ENCODE data around the gene NEK1.
"Not testable (repeated sequence)": the region's sequence is repeated elsewhere in the genome, so short reads cannot be mapped to it uniquely, and the experiment has no call there.

NEK1 gene

DNA sequence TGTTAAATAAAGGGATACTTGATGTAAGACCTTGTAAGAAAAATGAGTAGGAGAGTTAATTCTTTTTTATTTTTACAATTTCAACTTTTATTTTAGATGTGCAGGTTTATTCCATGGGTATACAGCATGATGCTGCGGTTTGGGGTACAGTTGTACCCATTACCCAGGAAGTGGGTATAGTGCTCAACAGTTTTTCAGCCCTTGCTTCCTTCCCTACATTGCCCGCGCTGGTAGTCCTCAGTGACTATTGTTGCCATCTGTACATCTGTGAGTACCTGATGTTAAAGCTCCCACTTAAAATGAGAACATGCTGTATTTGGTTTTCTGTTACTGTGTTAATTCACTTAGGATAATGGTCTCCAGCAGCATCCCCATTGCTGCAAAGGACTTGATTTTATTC is 17.7 kb upstream of the NEK1 start:
- in situ Hi-C loops (cut with HindIII; ENCODE audit: low sequenced_read_pairs), result no loop called here

DNA sequence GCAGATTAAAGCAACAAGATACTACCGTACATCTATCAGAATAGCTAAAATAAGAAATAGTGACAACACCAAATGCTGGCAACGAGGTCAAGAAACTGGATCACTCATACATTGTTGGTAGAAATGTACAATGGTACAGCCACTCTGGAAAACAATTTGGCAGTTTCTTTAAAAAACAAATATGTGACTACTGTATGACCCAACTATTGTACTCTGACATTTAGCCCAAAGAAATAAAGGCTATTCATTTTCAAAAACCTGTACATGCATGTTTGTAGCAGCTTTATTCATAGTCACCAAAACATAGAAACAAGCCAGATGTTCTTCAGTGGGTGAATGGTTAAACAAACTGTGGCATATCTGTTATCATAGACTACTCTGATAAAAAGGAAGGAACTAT is 16.2 kb upstream of the NEK1 start:
- in situ Hi-C loops (cut with HindIII; ENCODE audit: low sequenced_read_pairs), result no loop called here

DNA sequence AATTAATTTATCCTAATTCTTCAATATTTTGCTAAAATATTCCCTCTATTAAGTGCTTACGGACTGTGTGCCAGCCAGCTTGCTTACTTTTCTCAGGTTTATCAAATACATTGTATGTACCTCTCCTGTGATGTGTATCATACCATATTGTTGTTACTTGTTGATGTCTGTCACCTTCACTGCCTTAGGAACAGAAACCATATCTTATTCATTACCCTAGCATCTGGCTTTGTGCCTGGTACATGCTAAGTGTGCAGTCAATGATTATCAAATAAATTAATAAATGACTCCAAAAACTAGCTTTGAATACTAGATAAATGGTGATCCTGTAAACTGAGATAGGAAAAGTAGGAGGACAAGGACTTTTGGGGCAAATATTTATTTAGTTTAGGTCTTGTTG is 14.9 kb upstream of the NEK1 start:
- in situ Hi-C loops (cut with HindIII; ENCODE audit: low sequenced_read_pairs), result no loop called here

DNA sequence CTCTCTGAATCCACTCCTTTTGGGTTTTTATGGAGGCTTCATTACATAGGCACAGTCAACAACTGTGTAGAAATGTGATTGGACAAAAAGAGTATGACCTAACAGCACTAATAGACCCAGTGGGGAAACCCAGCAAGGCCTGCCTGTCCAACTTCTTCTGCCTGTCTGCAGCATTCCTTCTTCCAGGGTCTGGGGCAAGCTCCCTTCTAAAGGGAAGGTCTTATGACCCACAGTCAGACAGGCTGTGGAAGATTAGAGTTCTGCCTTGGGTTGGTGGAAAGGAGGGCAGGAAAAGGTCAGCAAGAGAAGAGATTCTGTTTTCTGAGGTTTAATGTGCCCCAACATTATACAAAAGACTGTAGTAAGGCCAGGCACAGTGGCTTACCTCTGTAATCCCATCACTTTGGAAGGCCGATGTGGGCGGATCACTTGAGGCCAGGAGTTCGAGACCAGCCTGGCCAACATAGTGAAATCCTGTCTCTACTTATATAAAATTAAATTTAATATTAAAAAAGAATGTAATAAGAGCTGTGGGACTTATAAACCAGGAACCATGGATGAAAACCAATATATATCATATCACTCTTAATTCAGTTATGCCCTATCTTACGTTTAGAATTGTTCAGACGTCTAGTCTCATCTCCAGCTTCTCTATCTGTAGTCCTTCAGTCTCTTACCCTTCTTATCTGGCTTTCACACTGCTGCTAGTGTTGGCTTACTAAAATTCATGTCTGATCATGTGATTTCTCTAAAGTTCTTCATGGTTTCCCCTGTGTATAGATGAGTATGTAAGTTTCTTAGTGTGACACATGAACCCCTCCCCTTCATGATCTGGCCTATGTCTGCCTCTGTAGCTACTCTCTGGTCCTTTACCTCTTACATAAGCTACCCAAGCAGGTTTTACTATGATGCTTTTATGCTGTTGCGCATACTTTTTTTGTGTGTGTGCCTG is 14.2 kb upstream of the NEK1 start:
- in situ Hi-C loops (cut with HindIII; ENCODE audit: low sequenced_read_pairs), result no loop called here

DNA sequence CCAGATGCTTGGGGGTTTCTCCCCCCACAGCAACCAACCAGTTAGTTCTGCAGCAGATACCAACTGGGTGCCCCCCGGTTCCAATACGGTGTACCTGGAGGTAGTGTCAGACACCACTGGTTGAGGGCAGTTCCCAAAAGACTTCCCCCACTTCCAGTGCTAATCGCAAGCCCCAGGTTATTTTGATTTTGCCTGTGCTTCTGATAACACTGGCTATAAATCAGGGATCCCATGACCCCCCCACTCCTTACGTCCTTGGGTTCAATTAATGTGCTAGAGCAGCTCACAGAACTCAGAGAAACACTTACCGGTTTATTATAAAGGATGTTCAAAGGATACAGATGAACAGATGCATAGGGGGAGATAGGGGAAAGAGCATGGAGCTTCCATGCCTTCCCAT is 13.5 kb upstream of the NEK1 start:
- in situ Hi-C loops (cut with HindIII; ENCODE audit: low sequenced_read_pairs), result no loop called here

DNA sequence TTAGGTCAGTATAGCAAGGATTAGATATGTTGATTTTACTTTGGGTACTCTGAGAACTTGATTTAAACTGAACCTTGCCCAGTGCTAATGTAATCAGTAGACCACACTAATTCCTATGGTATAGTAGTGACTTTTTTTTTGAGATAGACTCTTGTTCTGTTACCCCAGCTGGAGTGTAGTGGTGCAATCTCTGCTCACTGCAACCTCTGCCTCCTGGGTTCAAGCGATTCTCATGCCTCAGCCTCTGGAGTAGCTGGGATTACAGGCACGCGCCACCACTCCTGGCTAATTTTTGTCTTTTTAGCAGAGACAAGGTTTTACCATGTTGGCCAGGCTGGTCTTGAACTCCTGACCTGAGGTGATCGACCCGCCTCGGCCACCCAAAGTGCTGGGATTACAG is 11.6 kb upstream of the NEK1 start:
- in situ Hi-C loops (cut with HindIII; ENCODE audit: low sequenced_read_pairs), result not testable (repeated sequence)

DNA sequence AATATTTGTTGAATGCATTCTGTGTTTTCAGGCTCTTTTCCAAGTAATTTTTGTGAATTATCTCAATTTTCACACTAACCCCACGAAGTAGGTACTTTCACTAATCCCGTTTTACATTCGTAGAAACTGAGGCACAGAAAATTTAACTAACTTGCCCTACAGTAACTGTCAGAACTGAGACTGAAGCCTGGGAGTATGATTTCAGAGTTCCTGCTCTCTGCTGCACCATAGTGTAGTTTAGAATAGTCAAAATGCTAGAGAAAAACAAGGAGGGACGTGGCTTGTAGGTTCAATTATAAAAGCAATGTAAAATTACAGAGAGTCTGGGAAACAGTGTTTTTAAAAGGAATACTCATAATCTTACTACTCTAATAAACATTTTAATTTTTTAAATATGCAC is 10.2 kb upstream of the NEK1 start:
- in situ Hi-C loops (cut with HindIII; ENCODE audit: low sequenced_read_pairs), result no loop called here

DNA sequence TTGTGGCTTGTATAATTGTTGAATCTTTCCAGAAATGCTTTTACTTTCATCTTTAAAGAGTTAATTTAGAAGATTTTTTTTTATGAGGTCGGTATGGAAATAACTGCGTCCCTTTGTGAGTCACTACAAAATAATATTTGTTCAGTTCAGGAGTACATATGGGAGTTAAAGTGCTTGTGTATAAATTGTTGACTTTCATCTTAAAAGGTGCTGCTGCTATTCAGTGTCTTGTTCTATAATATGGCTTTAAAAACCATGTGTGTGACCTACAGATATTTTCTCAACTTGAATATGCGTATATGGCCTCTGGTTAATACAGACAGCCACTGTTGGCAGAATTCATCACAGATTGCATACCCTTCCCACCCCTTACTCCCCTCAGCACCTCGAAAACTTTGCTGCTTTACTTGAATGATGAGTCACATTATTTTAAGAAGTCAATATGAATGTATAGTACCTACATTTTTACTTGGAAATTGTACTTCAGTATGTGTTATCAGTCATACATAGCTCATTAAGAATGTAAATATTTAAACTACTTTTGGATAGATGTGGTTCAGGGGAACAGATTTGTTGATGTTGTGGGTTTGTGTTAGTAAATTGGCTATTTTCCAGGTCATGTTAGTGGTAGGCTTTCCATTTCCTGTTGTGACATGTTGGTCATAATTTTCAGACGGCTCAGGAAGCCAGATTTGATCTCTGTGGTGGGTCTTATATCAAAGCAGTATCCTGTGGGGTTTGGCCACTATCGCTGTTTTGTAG is 9.5 kb upstream of the NEK1 start:
- in situ Hi-C loops (cut with HindIII; ENCODE audit: low sequenced_read_pairs), result no loop called here

DNA sequence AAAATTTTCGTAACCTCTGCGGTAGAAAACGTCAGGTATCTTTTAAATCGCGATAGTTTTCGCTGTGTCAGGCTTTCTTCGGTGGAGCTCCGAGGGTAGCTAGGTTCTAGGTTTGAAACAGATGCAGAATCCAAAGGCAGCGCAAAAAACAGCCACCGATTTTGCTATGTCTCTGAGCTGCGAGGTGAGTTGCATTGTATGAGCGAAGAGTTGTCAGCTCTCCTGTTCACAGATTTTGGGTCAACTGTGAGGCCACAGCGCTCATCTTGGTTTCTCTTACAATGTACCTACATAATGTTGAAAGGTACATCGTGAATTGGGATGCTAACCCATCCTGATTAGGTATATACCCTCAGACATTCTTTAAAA is 8.5 kb upstream of the NEK1 start:
- in situ Hi-C loops (cut with HindIII; ENCODE audit: low sequenced_read_pairs), result no loop called here

DNA sequence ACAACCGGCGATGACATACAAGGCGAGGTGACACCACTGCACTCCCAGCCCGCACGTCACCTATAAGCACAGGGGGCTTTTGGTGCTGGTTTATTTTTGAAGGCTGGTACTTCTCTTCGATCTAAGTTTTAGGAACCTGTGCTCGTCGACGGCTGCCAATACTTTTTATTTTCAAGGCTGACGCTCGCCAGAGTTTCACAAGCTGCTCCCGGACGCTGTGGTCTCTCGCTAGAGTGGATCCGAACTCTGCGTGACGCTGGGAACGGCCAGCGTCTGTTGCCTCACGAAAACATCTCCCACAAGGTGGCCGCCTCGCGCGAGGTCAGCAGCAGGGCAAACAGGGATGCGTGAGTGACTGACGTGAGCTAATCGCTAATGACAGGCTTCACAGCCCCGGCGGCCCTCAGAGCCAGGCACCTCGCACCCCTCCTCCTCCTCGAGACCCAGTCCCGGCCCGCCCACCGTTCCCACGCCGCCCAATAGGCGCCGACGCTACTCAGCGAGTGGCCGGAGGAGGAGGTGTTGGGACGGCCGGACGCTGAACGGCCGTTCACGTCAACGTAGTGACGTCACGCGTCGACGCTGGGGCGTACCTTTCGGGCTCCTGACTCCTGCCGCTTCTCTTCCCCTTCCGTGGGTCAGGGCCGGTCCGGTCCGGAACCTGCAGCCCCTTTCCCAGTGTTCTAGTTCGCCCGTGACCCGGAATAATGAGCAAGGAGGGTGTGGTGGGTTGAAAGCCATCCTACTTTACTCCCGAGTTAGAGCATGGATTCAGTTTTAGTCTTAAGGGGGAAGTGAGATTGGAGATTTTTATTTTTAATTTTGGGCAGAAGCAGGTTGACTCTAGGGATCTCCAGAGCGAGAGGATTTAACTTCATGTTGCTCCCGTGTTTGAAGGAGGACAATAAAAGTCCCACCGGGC is 7.8 kb upstream of the NEK1 start, which contains the start of gene CLCN3:
Gene CLCN3, plus strand, starts transcription at position 621 of the 922 bp plus-strand sequence. CDS start 15,351 bp downstream, outside the sequence.
- in situ Hi-C loops (cut with HindIII; ENCODE audit: low sequenced_read_pairs), result no loop called here

DNA sequence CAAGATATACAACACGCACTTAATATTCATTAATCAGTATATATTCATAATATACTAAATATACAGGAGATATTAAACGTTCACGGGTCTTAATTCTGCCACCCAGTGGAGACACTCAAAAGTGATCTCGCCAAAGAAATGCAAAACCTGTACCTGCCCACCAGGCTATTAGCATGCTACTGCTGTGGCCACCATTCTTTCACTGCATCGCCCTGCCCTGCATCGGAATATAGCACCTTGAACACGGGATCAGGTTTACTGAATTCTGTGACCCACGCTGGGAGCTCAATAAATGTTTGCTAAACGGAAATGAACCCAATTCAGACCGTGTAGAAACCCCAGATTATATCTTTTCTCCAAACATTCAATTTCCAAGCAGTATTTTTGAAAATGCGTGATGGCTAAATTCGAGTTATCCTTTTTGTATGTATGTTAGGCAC is 7.2 kb upstream of the NEK1 start:
- in situ Hi-C loops (cut with HindIII; ENCODE audit: low sequenced_read_pairs), result no loop called here

DNA sequence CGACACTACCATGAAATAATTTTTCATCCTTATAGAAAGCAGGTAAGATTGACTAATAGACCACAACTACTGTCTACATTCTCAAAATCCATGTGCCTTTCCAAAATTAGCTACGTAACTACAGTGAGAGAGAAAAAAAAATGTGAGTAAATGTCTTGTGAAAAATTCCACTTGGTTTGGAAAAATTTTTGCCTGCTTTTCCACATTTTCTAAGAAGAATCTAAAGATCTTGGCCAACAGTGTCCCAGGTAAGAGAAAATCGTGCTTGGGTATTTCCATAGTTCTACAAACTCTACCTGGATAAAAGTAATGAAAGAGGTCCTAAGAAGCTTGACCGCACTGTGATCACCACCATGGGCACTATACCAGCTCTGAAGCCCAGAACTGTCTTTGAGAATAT is 6.6 kb upstream of the NEK1 start:
- in situ Hi-C loops (cut with HindIII; ENCODE audit: low sequenced_read_pairs), result no loop called here

DNA sequence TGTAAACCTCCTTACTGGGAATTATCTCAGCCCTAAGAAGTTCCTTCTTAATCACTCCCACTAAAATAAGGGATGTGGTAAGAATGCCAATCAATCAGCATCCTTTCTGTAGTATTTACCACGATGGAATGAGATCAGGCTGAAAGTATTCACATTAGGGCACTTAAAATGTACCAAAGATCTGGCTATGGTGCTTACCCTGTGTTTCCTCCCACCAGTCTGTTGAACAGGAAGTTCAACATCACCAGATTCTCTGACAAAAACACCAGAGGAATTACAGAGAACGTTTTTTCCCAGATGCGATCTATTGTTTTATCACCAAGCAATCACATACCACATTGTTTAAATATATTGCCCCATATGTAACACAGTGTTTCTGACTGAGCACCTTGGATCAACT is 5.9 kb upstream of the NEK1 start:
- in situ Hi-C loops (cut with HindIII; ENCODE audit: low sequenced_read_pairs), result no loop called here

DNA sequence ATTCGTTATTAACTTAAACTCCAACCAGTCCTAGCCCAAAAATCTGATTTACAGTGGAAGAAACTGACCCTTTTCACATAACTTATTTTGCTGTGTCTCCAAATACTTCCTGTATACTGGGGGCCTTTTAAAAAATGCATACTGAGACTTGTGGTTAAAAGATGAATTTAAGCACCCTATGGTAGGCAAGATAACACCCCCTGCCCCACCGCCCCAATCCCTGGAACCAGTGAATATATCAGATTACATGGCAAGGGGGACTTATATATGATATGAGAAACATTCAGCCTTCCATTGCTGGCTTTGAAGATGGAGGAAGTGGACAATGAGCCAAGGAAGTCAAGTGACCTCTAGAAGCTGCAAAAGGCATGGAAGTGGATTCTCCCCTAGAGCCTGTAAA is 4.9 kb upstream of the NEK1 start:
- in situ Hi-C loops (cut with HindIII; ENCODE audit: low sequenced_read_pairs), result no loop called here

DNA sequence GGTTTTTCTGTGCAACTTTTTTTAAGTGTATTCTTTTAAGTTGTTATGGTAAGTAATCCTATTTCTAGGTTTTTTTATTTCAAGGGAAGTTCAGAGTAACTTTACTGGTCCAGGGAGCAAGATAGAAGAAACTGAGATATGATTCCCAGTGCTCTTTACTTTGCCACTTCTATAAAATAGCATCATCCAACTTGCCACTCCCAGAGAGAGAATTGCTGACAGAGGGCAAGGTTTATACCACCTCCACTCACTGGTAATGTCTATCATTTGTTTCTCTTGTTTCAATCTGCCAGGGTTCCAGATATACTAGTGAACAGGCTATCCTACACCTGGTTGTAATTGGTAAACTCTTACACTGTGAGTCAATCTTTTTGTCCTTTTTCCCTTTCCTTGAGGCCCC is 4.5 kb upstream of the NEK1 start:
- in situ Hi-C loops (cut with HindIII; ENCODE audit: low sequenced_read_pairs), result no loop called here

DNA sequence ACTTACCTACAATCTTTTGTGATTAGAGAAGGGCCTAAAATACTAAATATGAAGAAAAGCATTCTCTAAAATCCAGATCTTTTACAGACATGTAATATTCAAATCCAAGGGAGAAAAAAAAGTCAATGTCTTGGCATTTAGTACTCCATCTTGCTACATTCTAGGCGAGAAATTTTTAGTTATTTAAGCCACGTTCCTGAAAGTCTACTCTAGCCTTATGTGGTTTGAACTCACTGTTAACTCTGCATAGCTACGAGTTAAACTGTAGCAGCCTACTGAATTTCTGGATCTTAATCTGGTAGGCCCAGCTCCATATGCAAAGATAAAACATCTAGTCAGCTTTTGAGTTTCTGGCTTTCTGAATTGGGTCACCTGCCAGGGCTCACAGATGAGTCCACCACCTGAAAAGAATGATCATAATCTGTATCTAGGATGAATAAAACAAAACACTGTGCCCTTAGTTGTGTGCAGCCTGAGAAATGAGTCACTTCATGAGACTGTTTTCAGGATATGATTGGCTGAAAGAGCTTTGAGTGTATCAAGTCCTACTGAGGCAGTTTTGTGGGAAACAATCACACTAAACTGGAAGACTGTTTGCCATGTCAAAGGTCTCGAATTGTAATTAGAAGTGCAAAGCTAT is 3.2 kb upstream of the NEK1 start:
- in situ Hi-C loops (cut with HindIII; ENCODE audit: low sequenced_read_pairs), result no loop called here

DNA sequence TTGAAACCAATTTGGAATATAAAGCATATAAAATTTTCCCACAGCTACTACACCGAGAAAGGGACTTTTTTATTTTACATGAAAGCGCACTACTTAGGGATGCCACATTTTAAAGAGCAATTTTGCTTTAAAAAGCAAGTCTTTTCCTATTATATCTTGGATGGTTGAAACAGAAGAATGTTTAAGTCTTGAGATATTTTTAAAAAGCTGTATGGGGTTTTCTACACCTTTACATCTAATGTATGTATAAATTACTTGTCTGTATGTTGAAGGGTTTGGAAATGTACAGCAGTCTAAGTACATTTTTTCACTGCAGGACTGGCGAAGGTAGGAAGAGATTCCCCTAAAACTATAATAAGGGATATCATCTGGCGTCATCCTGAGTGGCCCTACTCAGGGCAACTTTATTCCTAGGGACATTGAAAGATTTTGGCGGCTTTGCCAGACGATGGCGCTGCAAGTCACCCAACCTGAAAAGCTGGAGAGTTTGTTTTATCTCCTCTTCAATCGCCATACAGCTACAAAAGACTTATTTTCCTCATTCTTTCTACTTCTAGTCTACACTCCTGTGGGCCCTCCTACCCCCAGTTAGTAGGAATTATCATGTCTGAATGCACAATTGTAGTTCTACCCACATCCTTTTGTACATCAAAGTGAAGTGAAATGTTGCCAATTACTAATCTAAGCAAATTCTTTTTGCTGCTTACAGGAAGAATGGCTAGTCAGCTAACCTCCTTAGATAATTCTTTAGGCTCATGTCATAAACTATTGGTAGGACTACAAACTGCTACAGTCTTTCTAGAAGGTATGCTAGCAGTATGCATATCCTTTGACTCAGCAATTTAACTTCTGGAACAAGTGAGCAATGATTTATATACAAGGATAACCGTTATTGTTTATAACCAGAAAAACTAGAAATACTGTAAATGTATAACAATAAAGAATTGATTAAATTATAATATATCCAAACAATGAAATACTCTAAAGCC is 782 bp upstream of the NEK1 start:
- in situ Hi-C loops (cut with HindIII; ENCODE audit: low sequenced_read_pairs), result no loop called here

DNA sequence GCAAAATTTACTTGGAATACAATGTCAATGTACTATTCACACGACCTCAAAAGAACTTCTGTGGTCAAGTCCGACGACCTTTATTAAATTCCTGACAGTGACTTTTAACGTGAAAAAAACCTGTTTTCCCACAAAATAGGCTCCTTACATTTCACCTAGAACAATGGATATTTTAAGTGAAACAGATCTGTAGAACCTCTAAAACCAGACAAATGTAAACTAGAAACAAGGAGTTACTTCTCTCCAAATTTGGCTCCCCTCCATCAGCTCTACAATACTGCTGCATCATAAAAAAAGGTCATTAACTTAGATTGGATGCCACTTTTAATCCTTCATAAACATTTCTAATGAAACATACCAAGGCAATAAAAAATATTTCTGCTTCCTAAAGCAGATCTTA is 1.2 kb downstream of the NEK1 start:
- in situ Hi-C loops (cut with HindIII; ENCODE audit: low sequenced_read_pairs), result no loop called here

DNA sequence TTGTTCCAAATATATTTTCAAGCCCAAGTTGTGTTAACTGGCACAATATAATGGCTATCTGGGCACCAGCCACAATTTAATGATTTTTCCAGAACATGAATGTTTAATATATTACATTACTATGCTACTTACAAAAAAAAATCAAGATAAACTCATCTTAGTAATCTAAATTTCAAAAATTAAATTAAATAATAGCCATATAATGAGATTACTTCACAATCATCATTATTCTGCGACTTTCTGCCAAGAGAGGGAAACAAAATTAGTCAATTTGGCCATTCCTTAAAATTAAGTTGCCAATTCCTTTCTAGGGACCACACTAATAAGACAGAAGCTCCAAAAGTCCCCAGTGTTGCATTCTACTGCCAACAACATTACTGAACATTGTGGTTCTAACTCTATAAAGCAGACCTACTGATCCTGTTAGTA is 7.5 kb downstream of the NEK1 start:
- in situ Hi-C loops (cut with HindIII; ENCODE audit: low sequenced_read_pairs), result no loop called here

Data from endothelial cell of hepatic sinusoid (primary cell).